NB4 (cell line): ENCODE measurements around the gene SCGB1D4.

Source experiments
- CTCF ChIP-seq: IDR thresholded peaks from one replicate; pipeline ENCODE4 v1.5.1; 2012; ENCODE audit warnings: low read depth, low read length
- MYC ChIP-seq: IDR thresholded peaks from 2 replicates; pipeline ENCODE4 v1.6.1; 2011; ENCODE audit warnings: low read depth, low read length
- POLR2A ChIP-seq: IDR thresholded peaks from 2 replicates; pipeline ENCODE4 v1.6.1; 2011; ENCODE audit warnings: mild to moderate bottlenecking; ENCODE audit not compliant: insufficient read length; ENCODE audit errors: extremely low read depth

- TF ChIP-seq CTCF (peak; percentile 92), POLR2A (no peak), MYC (no peak)
Measured at GRCh38 chr11:62340269-62340901, 41.5 kb upstream of the SCGB1D4 start.
